Stimulated activated CD4-positive, alpha-beta T cell treated with anti-CD3 and anti-CD28 coated beads, TNF-alpha, amount 100 ng/mL, for 48 hours (primary cell): ENCODE results near the gene MIXL1.
"Not testable (repeated sequence)": the region's sequence is repeated elsewhere in the genome, so short reads cannot be mapped to it uniquely, and the experiment has no call there.

Experiments used
- DNase-seq, 3 donors: peaks; one replicate each; pipeline ENCODE4 v3.0.0-alpha.2; 2020; ENCODE audit warnings: low read depth in 3 of 3

Gene MIXL1

DNA sequence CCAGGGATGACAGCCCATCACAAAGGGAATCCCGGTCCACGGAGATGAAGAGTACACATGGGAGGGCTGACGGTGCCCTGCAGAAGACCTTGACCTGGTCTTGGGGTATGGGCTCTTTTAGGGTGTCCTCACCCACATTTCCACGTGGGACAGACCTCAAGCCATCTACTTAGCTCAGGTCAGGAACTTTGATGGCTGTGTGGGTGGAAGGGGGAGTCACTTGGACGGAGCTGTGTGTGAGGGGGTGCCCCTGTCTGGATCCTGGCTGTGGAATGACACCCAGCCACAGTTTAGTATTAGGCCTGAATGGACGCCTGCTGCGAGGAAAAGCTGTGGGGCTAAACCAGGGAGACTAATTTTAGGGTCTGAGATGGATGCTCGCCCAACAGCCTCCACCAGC is 10.9 kb upstream of the MIXL1 start:
- DNase-seq, result no peak

DNA sequence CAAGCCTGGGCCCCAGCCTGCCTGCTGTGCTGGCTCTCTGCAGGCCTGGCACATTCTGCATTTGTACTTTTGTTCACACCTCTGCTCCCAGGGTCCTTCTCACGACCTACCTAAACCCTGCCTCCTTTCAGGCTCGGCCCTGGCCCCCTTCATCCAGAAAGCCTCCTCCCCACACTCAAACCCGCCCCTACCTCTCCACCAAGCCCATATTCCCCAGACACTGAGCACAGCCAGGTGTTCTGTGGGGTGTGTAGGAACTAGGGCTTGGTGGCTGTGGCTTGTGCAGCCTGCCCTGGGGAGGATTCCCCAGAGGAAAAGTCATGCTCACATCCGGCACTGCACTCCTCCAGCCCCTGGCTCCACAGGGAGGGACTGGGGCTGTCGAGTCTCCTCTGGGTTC is 8.2 kb upstream of the MIXL1 start:
- DNase-seq, result no peak

DNA sequence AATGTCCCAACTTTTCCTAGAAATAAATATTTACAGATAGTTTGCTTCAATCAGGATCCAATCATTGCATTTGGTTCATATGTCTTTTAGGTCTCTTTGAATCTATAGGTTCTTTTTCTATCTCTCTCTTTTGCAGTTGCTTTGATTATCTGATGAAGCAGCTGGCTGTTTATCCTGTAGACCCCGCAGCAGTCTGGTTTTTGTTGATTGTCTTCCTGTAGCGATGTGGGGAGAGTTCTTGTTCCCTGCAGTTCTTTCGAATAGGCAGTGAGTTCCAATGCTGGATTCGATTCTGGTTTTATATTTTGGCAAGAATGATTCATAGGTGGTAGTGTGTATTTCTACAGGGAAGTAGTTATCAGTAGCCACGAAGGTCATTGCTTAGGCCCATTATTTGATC is 7.4 kb upstream of the MIXL1 start:
- DNase-seq, result no peak

DNA sequence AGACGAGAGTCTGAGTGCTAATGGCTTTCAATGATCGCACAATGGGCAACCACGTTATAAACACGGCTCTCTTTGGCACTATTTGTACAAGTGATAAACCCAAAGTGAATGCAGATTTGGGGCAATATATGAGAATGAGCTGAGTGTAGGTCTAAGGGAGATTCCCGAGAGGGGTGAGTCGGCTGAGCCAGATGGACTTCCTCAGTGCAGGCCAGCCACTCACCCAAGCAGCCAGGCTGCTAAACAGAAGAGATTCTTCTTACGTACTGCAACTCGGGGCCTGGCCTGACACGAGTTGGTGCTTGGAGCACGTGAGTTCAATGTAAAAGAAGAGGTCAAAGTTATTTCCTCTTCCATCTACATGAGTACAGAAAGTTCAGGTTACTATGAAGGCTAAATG is 6.2 kb upstream of the MIXL1 start:
- no peak for DNase-seq

DNA sequence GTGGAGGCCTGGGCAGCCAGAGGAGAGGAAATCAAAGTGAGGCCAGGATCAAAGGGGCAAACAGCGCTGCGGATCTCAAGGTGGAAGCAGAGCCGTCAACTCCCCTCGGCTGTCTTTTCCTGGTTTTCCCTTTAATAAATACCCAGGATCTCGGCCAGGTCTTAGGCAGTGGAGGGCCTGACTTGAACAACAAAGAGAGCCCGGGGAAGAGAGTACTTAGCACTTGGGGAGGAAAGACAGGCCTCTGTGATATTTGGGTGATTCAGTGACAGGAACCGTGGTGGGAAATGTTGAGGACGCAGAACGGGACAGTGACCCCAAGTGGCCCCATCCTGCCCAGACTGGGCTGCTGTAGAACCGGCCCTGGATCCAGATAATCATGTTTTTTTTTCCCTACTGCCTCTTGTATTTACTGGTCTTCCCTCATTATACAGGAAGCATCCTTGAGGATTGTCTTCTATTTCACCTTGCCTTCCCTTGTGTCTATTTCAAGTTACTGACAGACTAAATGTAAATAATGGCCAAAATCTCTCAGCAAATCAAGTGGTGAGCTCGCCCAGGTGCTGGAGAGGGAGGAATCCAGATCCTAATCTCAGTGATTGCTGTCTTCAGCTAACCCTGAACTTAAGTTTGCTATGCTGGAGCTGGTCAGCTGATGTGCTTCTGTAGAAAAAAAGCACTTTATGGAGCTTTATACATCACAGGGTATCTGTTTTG is 2.8 kb upstream of the MIXL1 start:
- no peak for DNase-seq

DNA sequence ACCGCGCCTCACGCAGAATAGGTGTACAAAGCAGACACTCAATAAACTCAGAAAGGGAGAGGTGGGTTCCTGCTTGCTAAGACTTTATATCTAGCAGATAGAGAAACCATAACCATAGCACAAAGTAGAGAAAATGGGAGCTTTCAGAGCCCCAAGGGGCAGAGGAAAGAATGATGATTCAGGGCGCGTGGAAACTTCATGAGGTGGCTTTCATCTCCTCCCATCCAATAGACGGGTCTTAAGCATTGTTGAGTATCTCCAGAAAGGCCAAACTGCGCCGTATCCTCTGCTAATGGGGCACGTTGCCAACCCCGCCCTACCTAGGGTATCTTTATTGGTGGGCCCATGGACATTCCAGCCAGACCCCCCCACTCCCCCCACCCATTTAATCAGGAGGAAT is 778 bp upstream of the MIXL1 start:
- DNase-seq, result no peak

DNA sequence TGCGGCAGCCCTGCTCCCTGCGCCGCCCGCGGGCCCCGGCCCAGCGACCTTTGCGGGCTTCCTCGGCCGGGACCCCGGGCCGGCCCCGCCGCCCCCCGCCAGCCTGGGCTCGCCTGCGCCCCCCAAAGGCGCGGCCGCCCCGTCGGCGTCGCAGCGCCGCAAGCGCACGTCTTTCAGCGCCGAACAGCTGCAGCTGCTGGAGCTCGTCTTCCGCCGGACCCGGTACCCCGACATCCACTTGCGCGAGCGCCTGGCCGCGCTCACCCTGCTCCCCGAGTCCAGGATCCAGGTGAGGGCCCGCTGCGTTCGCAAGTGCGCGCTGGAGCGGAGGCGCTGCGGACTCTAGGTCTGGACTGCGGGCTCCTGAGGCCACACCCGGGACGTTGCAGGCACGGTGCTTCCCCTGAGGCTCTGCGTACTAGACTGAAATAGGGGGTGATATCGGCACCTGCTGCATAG is 351 bp downstream of the MIXL1 start:
- DNase-seq, result peak in 1 of 3 donors; percentile 7

DNA sequence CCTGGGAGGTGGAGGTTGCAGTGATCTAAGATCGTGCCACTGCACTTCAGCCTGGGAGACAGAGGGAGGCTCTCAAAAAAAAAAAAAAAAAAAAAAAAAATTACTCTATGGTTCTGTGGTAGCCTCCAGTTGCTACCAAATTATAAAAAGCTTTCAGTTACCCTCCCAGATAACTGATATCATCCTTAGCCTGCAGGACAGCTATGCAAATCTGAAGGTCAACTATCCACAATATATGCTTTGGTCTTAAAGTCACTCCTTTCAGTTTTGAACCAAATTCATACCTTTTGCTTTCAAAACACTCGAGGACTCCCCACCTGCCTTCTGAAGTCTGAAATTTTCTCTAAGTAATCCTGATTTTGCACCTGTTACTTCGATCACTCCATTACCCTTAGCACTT is 3.1 kb downstream of the MIXL1 start:
- DNase-seq, result no peak

DNA sequence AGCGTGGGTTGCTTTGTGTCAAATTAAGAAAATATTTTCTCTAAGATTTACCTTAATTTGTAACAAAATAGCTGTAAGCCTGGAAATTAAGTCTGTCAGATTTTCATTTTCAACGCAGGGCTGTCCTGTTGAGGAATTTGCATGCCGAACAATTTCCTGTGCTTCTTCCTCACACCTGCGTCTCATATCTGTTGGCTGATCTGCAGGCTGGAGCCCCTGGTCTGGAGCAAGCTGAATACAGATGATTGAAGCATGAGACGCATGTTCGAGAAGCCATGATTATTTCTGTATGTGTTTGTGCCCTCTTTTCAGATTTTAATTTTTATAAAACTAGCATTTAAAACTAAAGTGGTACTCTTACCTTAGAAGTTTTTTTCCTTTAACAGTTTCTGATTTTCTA is 9.8 kb downstream of the MIXL1 start:
- DNase-seq, result no peak

DNA sequence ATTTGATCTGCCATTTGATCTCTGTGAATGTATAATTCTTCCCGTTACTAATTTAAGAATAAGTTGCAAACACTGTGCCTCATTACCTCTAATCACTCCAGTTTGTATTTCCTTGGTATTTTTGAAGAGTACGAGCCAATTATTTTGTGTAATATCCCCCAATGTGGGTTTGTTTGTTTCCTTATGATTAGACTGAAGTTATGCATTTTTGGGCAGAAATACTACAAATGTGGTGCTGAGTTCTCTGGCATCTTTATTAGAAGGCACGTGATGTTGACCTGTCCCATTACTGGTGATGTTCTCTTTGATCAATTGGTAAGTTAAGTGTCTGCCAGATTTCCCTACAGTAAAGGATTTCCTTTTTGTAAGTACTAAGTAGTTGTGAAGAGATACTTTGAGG is 10.3 kb downstream of the MIXL1 start:
- no peak for DNase-seq

DNA sequence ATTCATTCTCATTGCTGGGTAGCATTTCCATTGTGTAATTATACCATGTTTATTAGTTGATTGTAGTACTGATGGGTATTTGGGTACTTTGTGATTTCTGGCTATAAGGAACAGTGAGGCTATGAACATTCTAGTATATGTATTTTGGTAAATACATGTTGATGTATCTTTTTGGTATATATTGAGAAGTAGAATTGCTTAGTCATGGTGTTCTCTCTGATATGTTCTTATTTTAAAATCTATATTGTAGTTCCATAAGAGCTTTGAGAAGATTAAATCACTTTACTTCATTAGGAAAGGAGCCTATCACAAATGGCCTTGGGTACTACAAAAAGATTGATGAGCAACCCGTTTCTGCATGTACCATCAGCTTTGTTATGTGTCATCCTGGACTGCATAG is 13.4 kb downstream of the MIXL1 start:
- no peak for DNase-seq

DNA sequence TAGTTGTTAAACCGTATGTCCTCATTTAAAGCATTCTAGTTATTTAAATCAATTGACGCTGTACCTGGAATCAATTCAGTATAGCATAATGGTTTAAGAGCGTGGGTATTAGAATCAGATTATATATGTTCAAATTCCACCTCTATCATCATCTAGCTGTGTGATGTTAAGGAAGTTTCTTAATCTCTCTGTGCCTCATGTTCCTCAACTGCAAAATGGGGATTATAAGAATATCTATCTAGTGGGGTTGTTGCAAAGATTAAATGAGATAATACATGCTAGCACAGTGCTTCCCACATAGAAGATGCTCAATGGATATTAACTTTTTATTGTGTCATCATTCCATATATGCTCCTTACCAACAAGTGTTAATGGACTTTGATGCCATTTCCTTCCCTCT is 16.0 kb downstream of the MIXL1 start:
- DNase-seq, result no peak

DNA sequence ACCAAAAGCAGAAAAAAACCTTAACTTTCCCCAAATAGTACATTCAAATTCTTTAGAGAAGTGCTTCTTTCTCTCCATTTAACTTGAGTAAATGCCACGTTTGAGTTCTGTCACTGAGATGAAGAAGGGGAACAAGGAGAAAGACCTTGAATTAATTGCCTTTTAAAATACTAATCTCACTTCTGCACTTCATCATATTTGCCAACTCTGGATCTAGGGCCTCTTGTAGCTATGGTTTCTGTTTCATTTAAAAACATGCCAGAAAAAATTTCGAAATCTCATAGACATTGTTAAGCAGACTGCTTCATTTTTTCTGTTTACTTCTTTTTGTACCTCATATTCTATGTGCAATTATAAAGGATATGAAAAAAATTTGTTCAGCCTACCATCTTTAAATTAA is 24.6 kb downstream of the MIXL1 start:
- no peak for DNase-seq

DNA sequence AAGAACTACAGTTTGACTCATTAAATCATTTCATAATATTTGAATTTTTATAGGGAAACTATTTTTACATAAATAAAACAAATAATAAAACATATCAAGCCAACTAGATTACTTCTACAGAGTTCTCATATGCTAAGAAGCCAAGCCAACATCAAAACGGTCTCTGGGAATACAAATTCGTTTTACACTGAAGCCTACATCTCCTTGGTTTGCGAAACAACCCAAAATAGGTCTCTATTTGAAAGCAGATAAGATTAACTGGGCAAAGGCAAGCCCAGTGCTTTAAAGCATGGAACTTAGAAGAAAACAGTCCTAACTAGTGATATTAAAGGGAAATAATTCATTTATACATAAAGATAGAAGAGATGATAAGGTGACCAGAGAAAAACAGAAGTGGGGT is 25.3 kb downstream of the MIXL1 start:
- DNase-seq, result no peak

DNA sequence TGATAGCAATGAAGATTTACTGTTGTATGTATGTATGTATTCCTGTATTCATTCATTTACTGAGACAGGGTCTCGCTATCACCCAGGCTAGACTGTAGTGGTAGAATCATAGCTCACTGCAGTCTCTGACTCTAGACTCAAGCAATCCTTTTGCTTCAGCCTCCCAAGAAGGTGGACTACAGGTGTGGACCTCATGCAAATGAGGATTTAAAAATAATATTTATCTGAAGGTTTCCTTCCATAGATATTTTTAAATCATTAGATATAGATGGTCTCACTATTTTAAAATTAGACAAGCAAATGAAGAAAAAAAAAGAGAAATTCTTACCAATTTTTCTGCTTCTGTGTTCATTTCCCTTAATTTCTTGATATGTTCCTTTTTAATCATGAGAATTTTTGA is 27.0 kb downstream of the MIXL1 start:
- DNase-seq, result no peak

DNA sequence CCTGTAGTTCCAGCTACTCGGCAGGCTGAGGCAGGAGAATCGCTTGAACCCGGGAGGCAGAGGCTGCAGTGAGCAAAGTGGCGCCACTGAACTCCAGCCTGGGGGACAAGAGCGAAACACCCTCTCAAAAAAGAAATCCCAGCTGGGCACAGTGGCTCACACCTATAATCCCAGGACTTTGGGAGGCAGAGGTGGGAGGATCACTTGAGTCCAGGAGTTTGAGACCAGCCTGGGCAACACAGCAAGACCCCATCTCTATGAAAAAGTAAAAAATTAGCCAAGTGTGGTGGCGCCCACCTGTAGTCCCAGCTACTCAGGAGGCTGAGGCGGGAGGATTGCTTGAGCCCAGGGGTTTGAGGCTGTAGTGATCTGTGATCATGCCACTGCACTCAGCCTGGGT is 29.4 kb downstream of the MIXL1 start:
- DNase-seq, result not testable (repeated sequence)

DNA sequence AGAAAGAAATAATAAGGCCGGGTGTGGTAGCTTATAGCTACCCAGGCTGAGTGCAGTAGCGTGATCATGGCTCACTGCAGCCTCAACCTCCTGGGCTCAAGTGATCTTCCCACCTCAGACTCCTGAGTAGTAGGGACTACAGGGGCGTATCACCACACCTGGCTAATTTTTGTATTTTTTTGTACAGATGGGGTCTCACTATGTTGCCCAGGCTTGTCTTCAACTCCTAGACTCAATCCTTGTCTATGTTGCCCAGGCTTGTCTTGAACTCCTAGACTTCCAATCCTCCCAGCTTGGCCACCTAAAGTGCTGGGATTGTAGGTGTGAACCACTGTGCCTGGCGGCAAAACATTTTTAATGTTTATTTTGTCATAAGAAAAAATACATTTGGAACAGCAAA is 30.5 kb downstream of the MIXL1 start:
- no peak for DNase-seq

DNA sequence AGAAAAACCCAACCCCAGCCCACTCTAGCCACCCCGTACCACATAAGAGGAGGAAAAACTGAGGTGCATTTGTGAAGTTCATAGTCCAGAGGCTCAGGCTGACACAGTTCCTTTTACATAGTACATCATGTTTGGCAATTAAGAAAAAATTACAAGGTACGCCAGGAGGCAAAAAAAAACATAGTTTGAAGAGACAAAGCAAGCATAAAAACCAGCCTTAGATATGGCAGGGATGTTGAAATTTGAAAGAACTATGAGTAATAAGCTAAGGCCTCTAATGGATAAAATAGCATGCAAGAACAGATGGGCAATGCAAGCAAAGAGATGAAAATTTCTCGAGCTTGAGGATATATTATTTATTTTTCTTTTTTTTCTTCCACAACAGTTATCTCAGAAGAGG is 31.9 kb downstream of the MIXL1 start:
- no peak for DNase-seq

DNA sequence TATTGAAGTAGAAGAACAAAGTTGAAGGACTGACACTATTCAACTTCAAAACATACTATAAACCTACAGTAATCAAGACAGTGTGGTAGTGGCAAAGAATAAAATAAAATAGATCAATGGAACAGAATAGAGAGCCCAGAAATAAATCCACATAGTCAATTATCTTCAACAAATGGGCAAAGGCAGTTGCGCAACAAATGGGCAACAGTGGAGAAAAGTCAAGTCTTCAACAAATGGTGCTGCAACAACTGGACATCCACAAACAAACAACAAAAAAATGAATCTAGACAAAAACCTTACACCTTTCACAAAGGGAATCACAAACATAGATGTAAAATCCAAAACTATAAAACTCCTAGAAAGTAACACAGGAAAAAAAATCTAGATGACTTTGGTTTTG is 38.4 kb downstream of the MIXL1 start:
- no peak for DNase-seq

DNA sequence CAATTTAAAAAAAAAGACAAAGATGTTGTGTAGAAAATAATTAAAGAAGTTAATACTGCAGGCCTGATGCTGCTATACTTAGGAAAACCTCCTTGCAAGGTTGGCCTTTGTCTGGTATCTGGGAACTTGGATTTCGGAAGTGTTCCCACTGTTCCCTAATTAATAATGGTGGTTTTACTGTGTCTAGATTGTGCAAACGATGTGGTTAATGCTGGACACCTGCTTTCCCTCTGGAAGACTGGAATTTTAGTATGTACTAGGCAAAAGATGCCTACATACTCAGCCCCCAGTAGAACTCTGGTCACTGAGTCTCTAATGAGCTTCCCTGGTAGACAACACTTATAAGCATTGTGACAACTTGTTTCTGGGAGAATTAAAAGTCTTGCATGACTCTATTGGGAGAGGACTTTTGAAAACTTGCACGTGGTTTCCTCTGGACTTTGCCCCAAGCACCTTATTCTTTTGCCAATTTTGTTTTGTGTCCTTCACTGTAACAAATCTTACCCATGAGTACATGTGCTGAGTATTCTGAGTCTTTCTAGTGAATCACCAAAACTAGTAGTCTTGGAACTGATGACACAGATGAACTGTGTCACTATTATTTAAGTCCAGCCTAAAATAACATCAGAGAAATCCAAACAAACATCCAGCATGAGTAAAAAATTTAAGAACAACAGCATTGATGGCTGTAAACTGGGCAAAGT is 45.1 kb downstream of the MIXL1 start:
- no peak for DNase-seq

DNA sequence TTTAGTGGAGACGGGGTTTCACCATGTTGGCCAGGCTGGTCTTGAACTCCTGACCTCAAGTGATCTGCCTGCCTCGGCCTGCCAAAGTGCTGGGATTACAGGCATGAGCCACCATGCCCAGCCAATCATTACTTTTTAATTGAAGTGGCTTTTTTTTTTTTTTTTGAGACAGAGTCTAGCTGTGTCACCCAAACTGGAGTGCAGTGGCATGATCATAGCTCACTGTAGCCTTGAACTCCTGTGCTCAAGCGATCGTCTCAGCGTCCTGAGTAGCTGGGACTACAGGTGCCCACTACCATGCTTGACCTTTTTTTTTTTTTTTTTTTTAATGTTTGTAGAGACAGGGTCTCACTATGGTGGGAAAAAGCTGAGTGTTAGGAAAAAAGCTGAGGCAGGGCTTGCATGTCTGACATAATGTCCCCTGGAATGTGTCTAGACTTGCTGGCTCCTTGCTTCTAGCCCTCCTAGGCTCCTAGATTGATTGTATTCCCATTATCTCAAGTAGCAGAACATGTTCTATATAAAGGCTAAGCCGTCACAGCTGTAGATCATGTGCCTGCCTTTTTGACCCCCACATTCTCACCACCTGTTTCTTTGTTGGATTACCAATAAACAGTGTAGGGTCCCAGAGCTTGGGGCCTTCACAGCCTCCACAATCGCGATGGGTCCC is 48.9 kb downstream of the MIXL1 start:
- not testable (repeated sequence) for DNase-seq

DNA sequence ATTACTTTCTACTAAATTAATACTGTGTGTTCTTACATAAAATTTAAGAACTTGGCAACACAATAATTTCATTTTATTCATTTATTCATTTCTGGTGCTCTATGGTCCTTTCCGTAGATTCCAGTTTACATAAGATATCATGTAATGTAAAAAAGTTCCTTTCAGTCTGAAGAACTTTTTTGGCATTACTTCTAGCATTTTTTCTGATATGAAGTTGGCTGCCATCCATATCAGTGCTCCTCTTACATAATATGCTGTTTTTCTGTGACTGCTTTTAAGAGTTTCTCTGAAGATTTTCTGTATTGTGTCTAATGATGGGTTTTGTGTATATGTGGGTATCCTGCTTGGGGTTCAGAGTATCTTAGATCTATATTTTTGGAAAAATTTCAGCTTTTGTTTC is 50.7 kb downstream of the MIXL1 start:
- no peak for DNase-seq

DNA sequence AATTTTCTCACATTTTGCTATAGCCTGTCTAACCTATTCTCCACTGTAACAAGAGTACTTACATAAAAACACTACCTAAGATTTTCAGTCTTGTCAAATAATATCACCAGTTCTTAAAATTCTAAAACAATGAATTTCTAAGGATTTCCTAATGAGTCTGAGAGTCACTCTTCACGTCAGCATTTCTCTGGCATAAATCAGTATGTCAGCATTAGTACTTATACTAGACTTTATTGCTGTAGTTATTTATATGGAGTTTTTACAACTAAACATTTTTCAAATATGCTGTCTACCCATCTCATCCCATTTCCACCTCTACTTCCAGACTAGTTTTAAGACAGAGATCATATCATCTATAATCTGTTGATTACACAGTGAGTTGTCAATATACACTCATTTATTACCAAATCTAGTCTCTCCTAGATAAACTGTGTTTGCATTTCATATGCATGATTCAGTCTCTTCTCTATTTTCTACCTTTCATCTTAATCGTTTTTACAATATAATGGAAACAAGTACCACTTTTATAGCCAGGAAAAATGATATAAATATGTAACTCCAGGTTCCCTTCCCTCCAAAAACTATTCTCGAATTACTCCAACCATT is 52.7 kb downstream of the MIXL1 start:
- no peak for DNase-seq
